ENCODE measurements around the gene CA12.

DNA sequence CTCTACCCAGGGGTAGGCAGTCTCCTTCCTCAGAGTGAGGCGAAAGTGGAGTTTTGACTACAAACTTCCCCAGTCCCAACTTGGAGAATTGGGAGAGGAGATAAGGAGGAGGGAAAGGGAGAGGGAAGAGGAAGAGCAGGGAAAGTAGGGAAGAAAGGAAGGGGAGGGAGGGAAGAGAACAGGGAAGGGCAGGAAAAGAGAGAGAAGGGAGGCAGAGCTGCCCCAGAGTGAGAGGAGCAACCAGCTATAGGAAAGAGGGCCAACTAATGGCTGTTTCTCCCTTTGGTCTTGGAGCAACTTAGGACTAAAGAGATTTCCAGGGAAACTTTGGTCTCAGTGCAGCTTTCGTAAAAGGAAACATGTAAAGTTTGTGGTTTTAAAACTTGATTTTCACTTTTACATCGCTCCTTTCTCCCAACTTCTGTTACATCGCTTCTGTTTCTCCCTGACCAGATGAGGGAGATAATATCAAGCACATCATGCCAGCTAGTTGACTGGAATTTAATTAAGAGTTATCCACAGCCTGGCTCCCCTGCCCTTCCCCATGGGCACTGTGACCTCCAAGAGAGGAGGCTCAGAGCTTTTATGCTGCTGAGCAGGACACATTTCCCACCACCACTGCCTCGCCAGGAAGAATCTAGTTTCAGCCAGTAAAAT is 1.4 kb downstream of the CA12 start:
- TF ChIP-seq, protein P1, sequence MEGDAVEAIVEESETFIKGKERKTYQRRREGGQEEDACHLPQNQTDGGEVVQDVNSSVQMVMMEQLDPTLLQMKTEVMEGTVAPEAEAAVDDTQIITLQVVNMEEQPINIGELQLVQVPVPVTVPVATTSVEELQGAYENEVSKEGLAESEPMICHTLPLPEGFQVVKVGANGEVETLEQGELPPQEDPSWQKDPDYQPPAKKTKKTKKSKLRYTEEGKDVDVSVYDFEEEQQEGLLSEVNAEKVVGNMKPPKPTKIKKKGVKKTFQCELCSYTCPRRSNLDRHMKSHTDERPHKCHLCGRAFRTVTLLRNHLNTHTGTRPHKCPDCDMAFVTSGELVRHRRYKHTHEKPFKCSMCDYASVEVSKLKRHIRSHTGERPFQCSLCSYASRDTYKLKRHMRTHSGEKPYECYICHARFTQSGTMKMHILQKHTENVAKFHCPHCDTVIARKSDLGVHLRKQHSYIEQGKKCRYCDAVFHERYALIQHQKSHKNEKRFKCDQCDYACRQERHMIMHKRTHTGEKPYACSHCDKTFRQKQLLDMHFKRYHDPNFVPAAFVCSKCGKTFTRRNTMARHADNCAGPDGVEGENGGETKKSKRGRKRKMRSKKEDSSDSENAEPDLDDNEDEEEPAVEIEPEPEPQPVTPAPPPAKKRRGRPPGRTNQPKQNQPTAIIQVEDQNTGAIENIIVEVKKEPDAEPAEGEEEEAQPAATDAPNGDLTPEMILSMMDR (IDR thresholded peaks at IDR 0.05), result no peak
- TF ChIP-seq POLR2A (IDR thresholded peaks at IDR 0.05), result no peak

Measured in vagina (tissue), 2 donors.